HFF-Myc (cell line): ENCODE measurements around the gene MYDGF.

Experiments
- DNase-seq: peaks from one replicate; pipeline ENCODE4 v3.0.0-alpha.2; 2011; ENCODE audit warnings: low read depth; ENCODE audit errors: extremely low read depth
- H3K4me3 ChIP-seq: replicated peaks from 2 replicates; pipeline ENCODE4 v1.5.1; 2011; ENCODE audit warnings: low read depth, mild to moderate bottlenecking, control low read depth, low read length
- CTCF ChIP-seq: IDR thresholded peaks from 2 replicates; pipeline ENCODE4 v1.5.1; 2012; ENCODE audit warnings: mild to moderate bottlenecking, low read depth, low read length, control low read depth; ENCODE audit errors: missing control alignments

The MYDGF gene

GRCh38 chr19:4624301-4624700 lies 45.8 kb downstream of the MYDGF start:
- TF ChIP-seq CTCF, result no peak
- no peak overlapping the region for H3K4me3 ChIP-seq
- no peak for DNase-seq

- no peak overlapping the region for H3K4me3 ChIP-seq
- TF ChIP-seq CTCF, result no peak
- no peak for DNase-seq
Observed at GRCh38 chr19:4622695-4623421, 47.3 kb downstream of the MYDGF start.

DNA sequence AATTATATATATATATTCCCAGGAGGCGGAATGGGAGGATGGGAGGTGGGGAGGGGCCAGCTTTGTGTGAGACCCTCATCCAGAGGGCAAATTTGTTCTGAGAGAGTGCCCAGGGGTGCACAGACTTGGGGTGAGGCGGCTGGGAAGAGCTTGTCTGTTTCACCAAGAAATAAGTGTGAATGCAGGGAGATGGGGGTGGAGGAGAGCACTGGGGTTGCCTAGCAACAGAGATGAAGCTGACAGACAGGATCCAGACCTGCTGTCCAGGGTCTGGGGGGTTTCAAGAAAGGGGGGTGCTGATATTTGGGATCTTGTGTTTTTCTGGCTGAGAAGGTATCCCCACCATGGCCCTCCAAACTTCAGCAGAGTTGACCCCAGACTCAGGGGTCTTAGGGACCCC lies 49.5 kb downstream of the MYDGF start:
- no peak for DNase-seq
- H3K4me3 ChIP-seq, result no peak overlapping the region
- TF ChIP-seq CTCF, result no peak

GRCh38 chr19:4619668-4620294 lies 50.4 kb downstream of the MYDGF start:
- H3K4me3 ChIP-seq, result no peak overlapping the region
- no peak for DNase-seq
- no peak for TF ChIP-seq CTCF

DNA sequence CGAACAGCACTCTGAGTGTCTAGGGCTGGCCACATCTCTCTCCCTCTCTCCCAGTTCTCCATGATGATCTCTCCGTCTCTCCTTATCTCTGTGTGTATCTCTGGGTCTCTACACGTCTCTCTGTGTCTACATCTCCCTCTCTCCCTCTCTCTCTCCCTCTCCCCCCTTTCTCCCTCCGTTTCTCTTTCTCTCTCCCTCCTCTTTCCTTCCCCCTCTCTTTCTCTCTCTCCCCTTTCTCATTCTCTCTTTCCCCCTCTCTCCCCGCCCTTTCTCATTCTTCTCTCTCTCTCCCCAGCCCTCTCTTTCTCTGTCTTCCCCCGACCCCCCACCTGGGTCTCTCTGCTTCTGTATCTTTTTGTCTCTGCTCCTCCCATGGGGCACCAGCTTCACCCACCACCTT lies 52.1 kb downstream of the MYDGF start:
- DNase-seq, result no peak
- H3K4me3 ChIP-seq, result no peak overlapping the region
- no peak for TF ChIP-seq CTCF

GRCh38 chr19:4613254-4613751 lies 56.8 kb downstream of the MYDGF start:
- H3K4me3 ChIP-seq, result no peak overlapping the region
- DNase-seq, result no peak
- no peak for TF ChIP-seq CTCF
